Measurements from ENCODE around the gene FKBP6.

- TF ChIP-seq CTCF (IDR thresholded peaks at IDR 0.05; ENCODE audit: poor library complexity, severe bottlenecking) = no peak
- TF ChIP-seq POLR2AphosphoS5 (IDR thresholded peaks at IDR 0.05) = no peak
- TF ChIP-seq TAF1 (IDR thresholded peaks at IDR 0.05; ENCODE audit: low read depth) = no peak
- TF ChIP-seq SMC3 (conservative IDR thresholded peaks at IDR 0.05; ENCODE audit: poor library complexity) = no peak
- no peak for TF ChIP-seq EZH2 (IDR thresholded peaks at IDR 0.05; ENCODE audit: borderline replicate concordance, insufficient read depth, low read length, poor library complexity, severe bottlenecking)
- no peak for TF ChIP-seq EP300 (conservative IDR thresholded peaks at IDR 0.05; ENCODE audit: poor library complexity, severe bottlenecking)
- no peak for TF ChIP-seq REST (IDR thresholded peaks at IDR 0.05; ENCODE audit: borderline replicate concordance)
- TF ChIP-seq RAD21 (conservative IDR thresholded peaks at IDR 0.05) = no peak
Observed at GRCh38 chr7:73343671-73344380, 15.9 kb downstream of the FKBP6 start.

Data from neural cell (in vitro differentiated cells).